CMK (cell line): ENCODE measurements around the gene LPAR3.
A peak's percentile ranks its signal among the peaks of the same experiment; 100 is the strongest.

Experiments used
- DNase-seq: peaks from one replicate; pipeline ENCODE4 v3.0.0-alpha.2; 2010; ENCODE audit warnings: low read depth

LPAR3 gene

GRCh38 chr1:84825161-84825560, 67.8 kb downstream of the LPAR3 start:
- DNase-seq = no peak

DNA sequence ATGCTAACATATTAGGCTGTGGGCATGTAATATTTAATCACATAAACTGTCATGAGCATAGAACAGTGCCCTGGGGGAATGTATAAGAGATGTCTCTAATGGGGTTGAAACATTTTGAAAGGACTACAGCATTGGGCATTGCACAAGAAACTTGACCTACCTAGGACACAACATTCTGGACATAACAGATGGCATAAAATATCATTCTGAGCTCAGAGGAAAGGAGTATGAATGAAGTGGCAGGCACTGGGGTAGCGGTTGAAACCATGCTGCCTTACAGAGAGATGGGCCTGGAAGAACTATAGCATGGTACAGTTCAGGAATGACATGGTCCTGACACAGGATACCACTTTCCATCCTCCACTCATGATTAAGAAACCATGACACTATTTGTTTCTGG, 69.0 kb downstream of the LPAR3 start:
- no peak for DNase-seq

DNA sequence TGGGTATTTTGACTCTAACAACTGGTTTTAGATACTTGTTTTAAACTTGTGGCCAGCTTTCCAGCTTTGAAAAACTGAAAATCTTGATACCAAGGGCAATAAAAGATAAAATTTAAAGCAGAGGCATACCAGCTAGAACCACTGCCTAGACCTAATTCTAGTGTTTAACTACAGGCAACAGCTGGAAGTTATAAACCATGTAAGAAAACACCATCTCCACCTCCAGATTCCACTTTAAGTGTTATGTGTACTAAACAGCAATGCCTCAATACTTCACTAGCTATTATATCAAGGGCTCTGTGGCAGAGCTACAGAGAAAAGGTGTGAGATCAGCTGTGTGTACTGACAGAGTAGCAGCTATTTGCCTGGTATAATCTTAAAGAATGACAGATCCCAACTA, 69.5 kb downstream of the LPAR3 start:
- no peak for DNase-seq

GRCh38 chr1:84810343-84810742, 82.7 kb downstream of the LPAR3 start:
- DNase-seq = no peak

DNA sequence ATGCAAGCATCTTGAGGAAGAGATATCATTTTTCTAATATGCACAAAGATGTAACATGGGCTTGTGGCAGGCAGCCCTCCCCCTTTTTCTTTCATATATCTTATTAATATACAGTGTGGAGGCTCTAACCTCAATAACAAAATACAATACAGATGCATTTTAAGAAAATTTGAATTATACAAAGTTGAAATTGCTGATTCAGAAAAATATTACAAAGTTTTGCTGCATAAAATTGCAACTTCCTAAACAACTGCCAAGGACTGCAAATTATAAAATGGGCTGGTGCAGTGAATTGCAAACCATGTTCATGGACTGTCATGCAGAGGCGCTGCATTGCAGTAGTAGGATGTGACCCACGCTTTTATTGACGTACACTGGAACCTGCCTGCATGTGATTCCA, 84.0 kb downstream of the LPAR3 start:
- no peak for DNase-seq

DNA sequence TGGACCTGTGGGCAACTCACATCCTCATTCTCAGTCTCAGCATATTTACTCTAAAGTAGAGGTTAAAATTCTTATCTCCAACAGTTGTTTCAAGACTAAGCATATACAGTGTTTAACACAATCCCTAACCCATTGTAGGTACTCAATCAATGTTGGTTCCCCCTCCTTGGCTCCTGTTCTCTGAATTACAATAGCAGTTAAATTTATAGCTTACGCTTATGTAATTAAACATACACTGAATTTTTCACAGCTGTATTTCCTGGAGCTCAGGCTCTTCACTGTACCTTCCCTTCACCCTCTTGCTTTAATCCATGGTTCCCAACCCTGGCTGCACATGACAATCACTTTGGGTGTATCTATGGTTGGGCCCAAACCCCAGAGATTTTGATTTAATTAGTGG, 89.4 kb downstream of the LPAR3 start:
- no peak for DNase-seq

DNA sequence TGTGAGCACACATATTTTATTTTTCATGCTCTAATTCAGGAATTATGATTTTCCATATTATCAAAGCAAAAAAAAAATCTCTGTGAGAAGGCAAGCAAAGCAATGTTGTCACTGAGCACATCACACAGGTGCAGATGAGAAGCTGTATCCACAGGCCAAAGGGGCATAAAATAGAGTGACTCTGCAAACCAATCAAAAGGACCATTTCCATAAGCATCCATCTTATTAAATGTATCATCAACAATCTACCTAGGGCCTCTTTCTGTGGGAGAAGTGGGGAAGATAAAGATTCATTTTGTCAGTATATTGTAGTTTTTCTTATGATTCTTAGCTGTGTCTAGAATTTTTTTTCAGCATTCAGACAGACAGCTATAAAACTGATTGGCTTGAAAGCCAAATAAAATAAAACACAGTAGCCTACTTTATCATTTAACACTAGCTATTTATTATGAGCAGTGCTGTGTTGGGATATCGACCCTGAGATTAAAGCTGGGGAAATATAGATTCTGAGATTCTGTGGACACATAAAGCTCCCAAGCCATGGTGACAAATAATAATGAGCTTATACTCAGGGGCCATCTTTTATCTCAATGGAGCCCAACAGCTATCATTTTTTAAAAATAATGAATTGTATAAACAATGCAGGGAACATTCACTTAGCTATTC, 90.3 kb downstream of the LPAR3 start:
- no peak for DNase-seq

GRCh38 chr1:84800090-84801073, 92.6 kb downstream of the LPAR3 start:
- DNase-seq = no peak

DNA sequence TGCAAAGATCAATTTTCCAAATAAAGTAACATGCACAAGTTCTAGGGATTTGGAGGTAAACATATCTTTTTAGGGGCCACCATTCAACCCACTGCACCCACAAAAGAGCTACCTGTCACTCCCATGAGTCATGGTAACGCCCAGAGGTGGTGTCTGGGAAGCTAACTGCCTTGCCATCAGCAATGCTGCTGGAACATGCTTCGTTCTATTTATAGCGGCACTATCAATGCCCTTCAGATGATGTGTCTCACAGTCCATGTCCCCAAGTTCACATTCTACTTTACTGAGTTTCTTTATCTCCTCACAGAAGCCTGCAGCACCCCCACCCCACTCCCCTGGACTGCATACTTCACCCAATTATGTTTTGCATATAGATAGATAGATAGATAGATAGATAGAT, 95.4 kb downstream of the LPAR3 start:
- DNase-seq = no peak

GRCh38 chr1:84795966-84796600, 96.9 kb downstream of the LPAR3 start:
- no peak for DNase-seq

GRCh38 chr1:84795213-84795612, 97.8 kb downstream of the LPAR3 start:
- DNase-seq = no peak

DNA sequence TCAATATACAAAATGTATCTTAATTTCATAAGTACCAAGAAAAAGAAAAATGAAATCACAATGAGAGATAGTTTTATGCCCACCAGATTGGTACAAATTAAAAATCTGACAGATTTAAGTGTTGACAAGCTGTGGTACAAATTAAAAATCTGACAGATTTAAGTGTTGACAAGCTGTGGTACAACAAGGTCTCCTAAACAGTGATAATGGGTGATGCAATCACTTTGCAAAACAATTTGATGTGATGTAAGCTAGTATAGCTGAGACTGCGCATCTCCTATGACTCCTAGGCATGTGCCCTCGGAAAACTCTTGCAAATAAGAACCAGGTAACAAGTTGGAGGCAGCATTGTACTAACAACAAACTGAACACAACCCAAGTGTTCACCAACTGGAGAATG, 100.6 kb downstream of the LPAR3 start:
- DNase-seq = no peak

GRCh38 chr1:84789014-84789413, 104.0 kb downstream of the LPAR3 start:
- DNase-seq = no peak

DNA sequence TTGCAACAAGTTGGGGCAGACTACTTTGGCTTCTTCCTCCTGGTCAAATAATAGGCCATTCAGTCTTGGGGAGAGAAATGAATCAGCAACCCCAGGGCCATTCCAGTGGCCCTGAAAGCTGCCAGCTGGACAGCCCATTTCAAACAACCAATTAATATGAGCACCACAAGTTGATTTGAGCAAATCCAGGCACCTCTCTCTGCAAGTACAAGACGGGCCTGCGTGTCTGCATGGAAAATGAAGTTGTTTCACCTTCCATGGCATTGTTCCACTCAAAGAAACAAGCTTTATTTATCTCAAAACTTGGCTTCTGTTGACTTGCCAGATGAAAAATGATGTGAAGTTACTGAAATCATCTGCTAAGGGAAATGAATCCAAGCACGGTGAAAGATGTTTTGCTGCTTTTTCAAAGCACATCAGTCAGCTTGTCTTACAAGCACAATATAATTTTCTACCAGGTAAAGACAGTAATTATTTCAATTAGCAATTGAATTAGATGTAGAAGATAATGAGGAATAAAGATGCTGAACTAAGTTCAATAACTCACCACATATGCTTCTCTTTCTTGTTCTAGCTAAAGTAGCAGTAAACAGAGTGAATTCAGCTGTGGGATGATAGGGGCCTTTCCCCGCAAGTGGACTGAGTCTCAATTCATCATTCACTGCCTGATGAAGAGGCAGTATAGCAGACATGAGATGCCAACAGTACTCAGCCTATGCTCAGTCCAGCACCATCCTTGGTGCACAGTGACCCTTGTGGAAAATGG, 107.6 kb downstream of the LPAR3 start:
- no peak for DNase-seq

GRCh38 chr1:84782881-84783280, 110.1 kb downstream of the LPAR3 start:
- DNase-seq = no peak

- DNase-seq = peak; percentile 50
These were observed 110.8 kb downstream of the LPAR3 start for GRCh38 chr1:84781946-84782771.

DNA sequence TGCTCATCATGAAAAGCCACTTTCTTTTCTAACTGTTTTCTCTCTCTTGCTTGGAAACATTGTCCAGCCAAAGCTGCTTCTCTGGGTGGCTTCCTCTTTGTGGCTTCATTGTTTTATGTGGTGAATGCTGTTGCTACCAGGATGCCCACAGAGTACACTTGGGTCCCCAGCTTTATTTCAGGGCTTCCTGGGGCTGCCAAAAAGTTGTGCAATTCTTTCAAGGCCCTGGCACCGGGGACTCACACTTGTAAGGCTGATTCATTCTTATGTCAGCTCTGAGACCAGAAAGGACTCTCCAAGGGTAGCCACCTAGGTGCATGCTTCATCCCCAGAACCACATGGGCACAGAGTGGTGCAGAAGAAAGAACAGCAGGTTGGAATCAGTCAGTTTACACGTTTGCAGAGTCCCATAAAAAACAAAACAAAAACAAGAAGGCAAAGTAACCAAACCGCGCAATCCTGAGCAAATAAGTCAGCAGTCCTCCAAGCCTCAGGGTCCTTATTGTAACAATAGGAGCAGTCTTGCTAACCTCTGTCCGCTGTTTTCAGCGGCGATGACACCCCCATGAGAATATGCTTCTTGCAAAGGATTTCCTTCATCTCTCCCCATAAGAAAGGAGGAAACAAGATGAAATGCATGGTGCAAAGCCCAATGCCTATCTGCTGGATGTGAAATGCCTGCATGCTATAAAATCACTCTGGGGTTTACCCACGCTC, 112.8 kb downstream of the LPAR3 start:
- DNase-seq = no peak

GRCh38 chr1:84776639-84777038, 116.4 kb downstream of the LPAR3 start:
- no peak for DNase-seq

GRCh38 chr1:84775535-84775920, 117.5 kb downstream of the LPAR3 start:
- no peak for DNase-seq

DNA sequence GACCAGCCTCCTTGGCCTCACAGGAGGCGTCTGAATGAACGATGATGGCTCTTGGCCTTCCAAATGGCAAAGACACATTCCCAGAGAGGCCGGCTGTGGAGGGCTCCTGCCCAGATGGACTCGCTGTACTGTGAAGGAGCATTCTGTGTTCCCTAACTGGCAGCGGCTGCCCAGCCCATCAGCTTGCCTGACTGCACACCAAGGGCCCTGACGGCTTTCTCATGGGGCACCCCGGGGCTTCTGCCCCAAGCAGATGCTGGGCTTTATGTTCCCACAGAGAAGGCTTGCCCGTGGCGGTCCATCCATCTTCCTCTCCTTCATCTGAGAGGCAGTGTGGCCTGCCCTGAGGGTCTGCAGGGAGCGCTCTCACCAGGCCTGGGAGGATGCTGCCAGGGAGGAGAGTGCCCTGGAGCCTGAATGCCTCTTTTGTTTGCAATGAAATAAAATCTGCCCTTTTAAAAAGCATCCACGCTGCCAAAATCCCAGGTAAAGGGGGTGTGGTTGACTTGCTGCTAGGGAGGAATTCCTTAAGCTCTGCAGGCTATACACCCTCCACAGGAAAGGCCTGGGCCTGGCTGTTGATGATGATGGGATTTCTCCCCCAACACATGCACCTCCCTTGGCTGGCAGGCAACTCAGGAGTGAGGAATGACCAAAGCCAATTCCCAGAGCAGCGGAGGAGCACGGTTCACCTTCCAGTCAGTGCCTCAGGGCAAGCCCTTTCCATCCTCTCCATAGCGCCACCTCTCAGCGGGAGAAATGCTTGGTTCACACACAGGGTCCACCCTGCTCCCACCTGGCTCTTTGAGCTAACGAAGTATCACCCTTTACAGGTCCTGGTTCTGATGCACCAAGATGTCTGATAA, 118.1 kb downstream of the LPAR3 start:
- no peak for DNase-seq
